HUES48 (cell line): ENCODE results near the gene FZD10.

ENCODE experiments used
- H3K27ac ChIP-seq: one replicate; pipeline ENCODE4 v1.7.0; 2013; ENCODE audit warnings: low read depth, low read length, inconsistent platforms
- H3K27me3 ChIP-seq: 2 replicates; pipeline ENCODE4 v1.6.1; 2013; ENCODE audit warnings: mild to moderate bottlenecking, low read length; ENCODE audit not compliant: control insufficient read depth, insufficient read depth
- H3K36me3 ChIP-seq: 2 replicates; pipeline ENCODE4 v1.6.1; 2013; ENCODE audit warnings: low read length; ENCODE audit not compliant: control insufficient read depth, insufficient read depth
- H3K4me1 ChIP-seq: 2 replicates; pipeline ENCODE4 v1.6.1; 2013; ENCODE audit warnings: mild to moderate bottlenecking, low read length; ENCODE audit not compliant: control insufficient read depth, insufficient read depth
- H3K4me3 ChIP-seq: 2 replicates; pipeline ENCODE4 v1.5.1; 2013; ENCODE audit warnings: mild to moderate bottlenecking, low read depth, low read length
- H3K9ac ChIP-seq: 2 replicates; pipeline ENCODE4 v1.6.1; 2013; ENCODE audit warnings: mild to moderate bottlenecking, low read depth, low read length, moderate library complexity
- H3K9me3 ChIP-seq: 2 replicates; pipeline ENCODE4 v1.6.1; 2013; ENCODE audit warnings: low read length; ENCODE audit not compliant: control insufficient read depth, insufficient read depth

Gene FZD10

DNA sequence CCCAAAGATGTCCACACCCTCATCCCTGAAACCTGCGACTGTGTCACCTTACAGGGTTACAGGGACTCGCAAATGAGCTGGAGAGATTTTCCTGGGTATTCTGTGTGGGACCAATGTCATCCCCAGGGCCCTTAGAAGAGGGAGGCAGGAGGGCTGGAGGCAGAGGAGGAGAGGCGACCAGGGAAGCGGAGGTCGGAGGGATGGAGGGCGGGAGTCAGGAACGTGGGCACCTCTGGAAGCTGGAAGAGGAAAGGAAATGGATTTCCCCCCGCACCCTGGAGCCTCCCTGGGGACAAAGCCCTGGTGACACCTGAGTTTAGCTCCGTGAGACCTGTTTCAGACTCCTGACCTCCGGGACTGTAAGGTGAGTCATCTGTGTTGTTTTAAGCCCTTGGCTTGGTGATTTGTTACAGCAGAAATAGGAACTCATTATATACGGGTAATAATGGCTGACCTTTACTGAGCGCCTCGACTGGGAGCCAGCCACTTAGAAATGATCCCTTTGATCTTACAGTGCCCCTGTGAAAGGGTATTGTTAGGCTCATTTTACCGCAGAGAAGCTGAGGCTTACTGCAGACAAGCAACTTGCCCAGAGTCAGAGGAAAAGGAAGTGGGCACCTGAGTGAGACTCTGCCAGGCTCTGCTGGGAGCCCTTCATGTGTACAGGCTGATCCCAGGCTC, 29.3 kb upstream of the FZD10 start:
- Histone ChIP-seq H3K4me1 (peaks cover 17% of the 10 kb centered on the region), H3K27me3 (peaks cover 79% of the 10 kb centered on the region), H3K36me3 (no peaks in the 10 kb centered on the region), H3K4me3 (no peak overlapping the region), H3K9ac (no peak overlapping the region), H3K27ac (no peak overlapping the region), H3K9me3 (no peaks in the 10 kb centered on the region)

DNA sequence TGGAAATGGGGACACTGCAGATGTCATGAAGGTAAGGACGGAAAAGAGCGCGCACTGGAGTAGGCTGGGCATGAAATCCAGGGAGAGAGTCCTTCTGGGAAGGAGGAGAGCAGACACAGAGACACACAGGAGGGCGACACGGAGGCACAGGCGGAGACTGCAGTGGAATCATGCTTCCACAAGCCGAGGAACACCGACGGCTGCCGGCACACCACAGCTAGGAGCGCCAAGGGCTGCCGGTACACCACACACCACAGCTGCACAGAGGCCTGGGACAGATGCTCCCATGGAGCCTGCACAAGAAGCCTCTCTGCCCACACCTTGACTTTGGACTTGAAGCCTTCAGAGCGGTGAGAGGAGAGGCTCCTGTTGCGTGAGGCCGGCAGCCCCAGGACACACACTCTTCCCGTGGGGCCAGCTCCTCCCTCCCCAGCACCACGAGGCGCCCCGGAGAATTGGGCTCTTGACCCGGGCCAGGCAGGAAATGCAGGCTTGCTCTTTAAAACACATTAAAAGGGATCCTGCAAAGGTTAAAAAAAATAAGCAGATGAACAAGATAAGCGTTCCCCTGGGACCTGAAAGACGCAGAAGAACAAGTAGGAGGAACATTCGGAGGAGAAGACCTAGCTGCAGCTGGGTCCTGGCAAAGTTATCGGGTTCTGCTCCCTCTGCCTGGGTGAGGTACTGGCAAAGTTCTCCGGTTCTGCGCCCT, 28.3 kb upstream of the FZD10 start:
- Histone ChIP-seq H3K9ac (no peak overlapping the region), H3K4me1 (peaks cover 19% of the 10 kb centered on the region)

DNA sequence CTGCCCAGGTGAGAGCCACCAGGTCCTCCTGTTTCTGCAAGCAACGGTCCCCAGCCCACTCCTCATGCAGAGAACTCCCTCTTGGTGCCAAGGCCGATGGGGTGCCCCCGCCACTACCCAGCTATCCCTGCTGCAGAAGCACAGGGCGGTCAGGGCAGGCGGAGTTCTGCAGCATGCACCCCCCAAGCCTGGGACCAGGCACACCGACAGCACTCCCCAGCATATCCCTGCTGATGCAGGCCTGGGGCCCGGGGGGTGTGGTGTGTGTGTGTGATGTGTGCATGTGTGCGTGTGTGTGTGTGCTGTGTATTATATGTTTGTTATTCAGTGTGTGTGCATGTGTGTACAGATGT, 27.7 kb upstream of the FZD10 start:
- no peak overlapping the region for H3K9ac ChIP-seq
- peaks cover 89% of the 10 kb centered on the region for H3K27me3 ChIP-seq
- no peaks in the 10 kb centered on the region for H3K9me3 ChIP-seq
- H3K27ac ChIP-seq: no peak overlapping the region
- no peak overlapping the region for H3K4me3 ChIP-seq
- no peaks in the 10 kb centered on the region for H3K36me3 ChIP-seq
- H3K4me1 ChIP-seq: peaks cover 19% of the 10 kb centered on the region

More for the DNA sequence above, 28.3 kb upstream of the FZD10 start:
- Histone ChIP-seq H3K4me3 (no peak overlapping the region), H3K36me3 (no peaks in the 10 kb centered on the region), H3K27me3 (peaks cover 85% of the 10 kb centered on the region), H3K9me3 (no peaks in the 10 kb centered on the region), H3K27ac (no peak overlapping the region)

DNA sequence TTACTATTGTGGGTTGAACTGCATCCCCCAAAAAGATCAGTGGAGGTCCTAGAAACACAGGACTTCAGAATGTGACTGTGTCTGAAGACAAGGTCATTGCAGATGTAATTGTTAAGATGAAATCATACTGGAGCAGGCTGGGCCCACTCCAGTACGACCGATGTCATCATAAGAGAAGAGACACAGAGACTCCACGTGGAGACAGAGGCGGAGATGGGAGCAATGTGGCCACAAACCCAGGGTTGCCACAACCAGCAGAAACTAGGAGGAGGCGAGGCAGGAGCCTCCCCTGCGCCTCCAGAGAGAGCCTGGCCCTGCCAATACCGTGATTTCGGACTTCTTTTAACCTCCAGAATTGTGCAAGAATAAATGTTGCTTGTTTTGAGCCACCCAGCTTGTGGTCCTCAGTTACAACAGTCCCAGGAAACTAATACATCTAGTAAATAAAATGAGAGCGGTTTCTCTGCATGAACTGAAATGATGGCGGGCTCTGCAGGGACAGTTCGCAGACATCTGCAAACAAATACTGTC, 25.7 kb upstream of the FZD10 start:
- H3K4me1 ChIP-seq: peaks cover 19% of the 10 kb centered on the region
- H3K9me3 ChIP-seq: no peaks in the 10 kb centered on the region
- H3K27me3 ChIP-seq: peaks cover 83% of the 10 kb centered on the region
- H3K27ac ChIP-seq: no peak overlapping the region
- H3K36me3 ChIP-seq: no peaks in the 10 kb centered on the region
- no peak overlapping the region for H3K9ac ChIP-seq
- H3K4me3 ChIP-seq: no peak overlapping the region

DNA sequence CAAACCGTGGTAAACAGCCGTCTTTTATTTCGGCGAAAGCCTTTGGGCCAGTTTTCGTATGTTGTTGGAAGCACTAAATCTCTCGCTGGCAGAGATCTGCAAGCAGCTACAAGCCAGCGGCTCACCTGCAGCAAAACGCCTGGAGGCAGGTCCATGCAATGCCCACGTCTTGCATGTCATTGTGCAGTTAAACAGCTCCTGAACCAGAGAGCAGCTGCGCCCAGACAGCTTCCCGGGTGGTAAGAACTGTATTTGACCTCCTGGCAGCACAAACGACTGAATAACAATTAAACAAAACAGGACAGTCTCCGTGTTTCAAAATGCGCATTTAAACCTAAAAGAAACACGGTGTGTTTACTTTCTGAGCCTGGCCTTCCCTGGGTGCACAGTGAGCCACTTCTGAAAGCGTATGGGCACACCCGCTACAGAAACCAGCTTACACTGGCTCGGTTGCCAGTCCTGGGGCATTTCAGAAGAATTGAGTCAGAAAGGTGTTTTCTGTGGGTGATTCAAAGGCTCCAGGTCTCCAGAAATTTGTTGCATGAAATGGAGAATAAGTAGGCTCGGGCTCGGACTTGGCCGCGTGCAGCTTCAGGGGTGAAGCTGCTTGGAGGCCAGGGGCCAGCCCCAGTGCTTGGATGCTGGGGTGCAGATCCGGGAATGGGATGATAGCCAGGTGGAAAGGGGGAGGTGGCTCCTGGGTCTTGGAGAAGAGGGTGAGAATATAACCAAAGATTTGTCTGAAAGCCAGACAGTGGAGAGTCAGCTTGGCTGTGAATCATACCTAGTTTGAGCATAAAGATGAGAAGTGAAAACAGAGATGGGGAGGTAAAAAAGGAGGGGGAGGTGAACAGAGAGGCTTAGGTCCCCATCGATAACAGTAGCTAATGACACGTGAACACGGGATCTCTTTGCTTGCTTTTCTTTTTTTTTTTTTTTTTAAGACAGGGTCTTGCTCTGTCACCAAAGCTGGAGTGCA, 24.9 kb upstream of the FZD10 start:
- H3K36me3 ChIP-seq: no peaks in the 10 kb centered on the region
- peaks cover 80% of the 10 kb centered on the region for H3K27me3 ChIP-seq
- no peak overlapping the region for H3K27ac ChIP-seq
- H3K4me1 ChIP-seq: peaks cover 19% of the 10 kb centered on the region
- no peak overlapping the region for H3K9ac ChIP-seq
- H3K9me3 ChIP-seq: no peaks in the 10 kb centered on the region
- H3K4me3 ChIP-seq: no peak overlapping the region

DNA sequence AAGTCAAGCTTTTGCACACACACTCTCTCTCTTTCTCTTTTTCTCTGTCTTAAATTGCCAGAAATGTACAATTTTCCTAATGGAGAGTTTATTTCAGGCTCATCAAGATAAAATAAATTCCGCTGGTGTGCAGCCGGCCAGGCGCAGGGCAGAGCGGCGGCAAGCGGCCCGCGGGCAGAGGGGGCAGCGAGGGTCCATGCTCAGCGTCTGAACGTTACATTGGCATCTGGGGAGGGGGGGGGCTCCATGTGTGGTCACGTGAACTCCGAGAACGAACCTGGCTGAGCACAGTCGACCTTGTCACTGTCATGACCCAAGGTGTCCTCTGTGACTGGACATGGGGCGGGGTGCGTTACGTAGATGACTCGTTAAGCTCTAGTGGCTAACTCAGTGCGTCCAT, 23.8 kb upstream of the FZD10 start:
- Histone ChIP-seq H3K36me3 (no peaks in the 10 kb centered on the region), H3K4me1 (peaks cover 19% of the 10 kb centered on the region), H3K9me3 (no peaks in the 10 kb centered on the region), H3K9ac (no peak overlapping the region), H3K27me3 (peaks cover 79% of the 10 kb centered on the region), H3K27ac (no peak overlapping the region), H3K4me3 (no peak overlapping the region)

DNA sequence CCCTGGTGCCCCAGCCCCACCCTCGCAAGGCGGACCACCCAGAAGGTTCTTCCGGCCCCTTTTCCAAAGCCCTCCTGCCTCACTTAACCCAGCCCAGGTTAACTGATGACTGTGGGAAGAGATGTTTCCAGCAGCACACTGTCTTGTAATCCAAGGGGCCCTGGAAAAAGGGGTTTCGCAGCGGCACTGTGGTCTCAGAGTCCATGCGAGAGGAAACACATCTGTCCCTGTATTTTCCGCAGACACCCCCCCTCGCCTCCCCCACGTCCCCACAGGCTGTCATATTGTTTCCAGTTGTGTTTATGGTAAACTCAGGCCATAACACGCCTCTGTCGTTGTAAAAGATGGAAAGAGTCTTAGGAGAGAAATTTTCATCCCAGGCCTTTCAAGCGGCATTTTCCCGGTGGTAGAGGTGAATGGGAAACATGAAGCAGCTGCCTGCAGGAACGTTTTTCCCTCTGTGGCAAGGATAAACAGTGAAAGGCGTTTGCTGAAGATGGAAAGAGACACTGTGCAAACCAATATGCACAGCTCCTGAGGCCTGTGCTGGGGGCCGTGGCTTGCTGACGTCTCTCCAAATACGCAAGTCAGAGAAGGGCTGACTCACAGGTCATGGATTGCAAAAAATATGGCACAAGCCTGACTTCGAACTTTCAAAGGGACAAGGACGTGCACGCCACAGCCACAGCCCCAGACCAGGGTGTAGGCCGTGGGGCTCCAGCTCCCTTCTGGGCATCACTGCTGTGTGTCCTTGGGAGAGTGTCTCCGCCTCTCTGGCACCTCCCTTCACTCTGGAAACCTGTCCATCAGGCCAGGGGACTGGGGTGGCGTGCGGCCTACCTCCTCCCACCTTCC, 22.5 kb upstream of the FZD10 start:
- peaks cover 19% of the 10 kb centered on the region for H3K4me1 ChIP-seq
- H3K36me3 ChIP-seq: no peaks in the 10 kb centered on the region
- H3K27ac ChIP-seq: no peak overlapping the region
- H3K9me3 ChIP-seq: no peaks in the 10 kb centered on the region
- no peak overlapping the region for H3K4me3 ChIP-seq
- H3K27me3 ChIP-seq: peaks cover 69% of the 10 kb centered on the region
- H3K9ac ChIP-seq: no peak overlapping the region

DNA sequence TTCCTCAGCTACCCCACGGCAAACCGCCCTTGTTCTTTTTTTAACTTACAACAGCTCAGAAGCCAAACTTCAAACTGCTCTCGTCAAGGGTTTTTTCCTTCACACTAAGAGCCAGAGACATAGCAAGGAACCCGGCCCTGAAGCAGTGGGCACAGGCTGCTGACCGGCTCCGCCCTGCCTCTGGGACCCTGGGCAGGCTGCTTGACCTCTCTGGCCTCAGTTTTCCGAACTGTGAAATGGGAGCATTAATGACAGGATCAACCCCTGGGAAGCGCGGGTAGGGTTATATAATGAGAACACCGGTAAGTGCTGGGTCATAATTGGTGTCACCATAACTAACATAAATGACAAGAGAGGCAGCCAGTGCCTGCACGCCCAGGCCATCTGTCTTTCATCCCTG, 21.2 kb upstream of the FZD10 start:
- H3K36me3 ChIP-seq: no peaks in the 10 kb centered on the region
- peaks cover 19% of the 10 kb centered on the region for H3K4me1 ChIP-seq
- H3K4me3 ChIP-seq: no peak overlapping the region
- H3K27me3 ChIP-seq: peaks cover 68% of the 10 kb centered on the region
- no peak overlapping the region for H3K27ac ChIP-seq
- no peaks in the 10 kb centered on the region for H3K9me3 ChIP-seq
- H3K9ac ChIP-seq: no peak overlapping the region

DNA sequence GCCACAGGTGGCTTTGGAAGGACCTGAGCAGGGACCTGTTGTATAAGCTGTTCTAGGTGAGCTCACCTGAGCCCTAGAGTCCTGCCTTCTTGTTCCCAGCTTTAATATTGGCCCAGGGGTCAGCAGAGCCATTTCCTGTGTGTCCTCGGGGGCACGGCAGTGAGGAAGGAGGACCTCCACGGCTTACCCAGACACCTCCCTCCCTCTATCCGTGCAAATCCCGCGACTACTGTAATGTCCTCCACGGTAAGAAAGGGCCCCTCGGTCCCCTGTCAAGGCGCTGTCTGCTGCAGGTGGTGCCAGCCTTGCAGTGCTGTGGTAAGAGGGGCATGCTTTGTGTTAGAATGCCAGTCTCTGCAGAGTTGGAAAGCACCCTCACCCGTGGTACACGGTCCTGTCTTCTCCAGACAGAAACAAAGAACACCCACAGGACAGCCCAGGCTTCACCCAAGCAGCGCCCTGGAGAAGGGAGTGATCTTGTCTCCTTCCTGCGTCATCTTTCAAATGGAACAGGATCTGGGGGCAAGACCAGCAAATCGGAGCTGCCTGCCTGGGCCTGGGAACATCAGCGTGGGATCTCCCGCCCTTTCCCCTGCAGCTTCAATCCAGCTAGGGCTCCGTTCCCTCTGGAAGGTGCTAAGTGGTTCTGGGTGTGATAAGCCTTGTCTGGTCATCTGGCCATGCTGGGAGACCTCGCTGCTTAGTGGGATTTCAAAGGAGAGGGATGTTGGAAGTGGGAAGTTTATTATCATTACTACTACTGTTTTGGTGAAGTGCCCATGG, 20.2 kb upstream of the FZD10 start:
- Histone ChIP-seq H3K27ac (no peak overlapping the region), H3K9ac (no peak overlapping the region), H3K27me3 (peaks cover 68% of the 10 kb centered on the region), H3K4me3 (no peak overlapping the region), H3K9me3 (no peaks in the 10 kb centered on the region), H3K36me3 (no peaks in the 10 kb centered on the region), H3K4me1 (peaks cover 10% of the 10 kb centered on the region)
